Ovary (tissue), 9 donors: ENCODE data around the gene AMFR. TPM values are rescaled to one million over a fixed set of nuclear protein-coding genes. Genes with fewer than 3 reads are reported as not detected.

Source experiments
- DNase-seq, 5 donors: peaks; one replicate each; pipeline ENCODE4 v3.0.0-alpha.2; 2019 to 2020
- H3K27ac ChIP-seq, 2 donors: fragments of 200-600 bp; one replicate each; pipeline versions ENCODE4 v1.5.1 to v1.8.0; 2019 to 2022
- H3K27me3 ChIP-seq: fragments of 200-600 bp; one replicate; pipeline ENCODE4 v1.8.0; 2022
- H3K36me3 ChIP-seq: fragments of 200-600 bp; sonication (generic); one replicate; pipeline ENCODE4 v1.5.1; 2019
- H3K4me1 ChIP-seq: one replicate; pipeline ENCODE4 v1.8.1; 2013; ENCODE audit warnings: mild to moderate bottlenecking, moderate library complexity; ENCODE audit not compliant: insufficient read depth
- H3K4me3 ChIP-seq: fragments of 200-600 bp; sonication (generic); one replicate; pipeline ENCODE4 v1.5.1; 2017
- H3K9me3 ChIP-seq, 2 donors: fragments of 200-600 bp in 1 of 2; sonication (generic) in 1 of 2; one replicate each; pipeline versions ENCODE4 v1.5.1 to v1.8.1; 2013 to 2019; ENCODE audit warnings: mild to moderate bottlenecking in 1 of 2, moderate library complexity in 1 of 2
- CTCF ChIP-seq, 3 donors: fragments of 450-650 bp in 2 of 3; fragments of 200-600 bp in 1 of 3; IDR thresholded peaks; one replicate each; pipeline versions ENCODE4 v1.5.1 to v1.8.0; 2016 to 2022; ENCODE audit warnings: antibody characterized with exemption in 3 of 3, mild to moderate bottlenecking in 1 of 3
- EP300 ChIP-seq: sonication (generic); formaldehyde crosslinking; IDR thresholded peaks from one replicate; pipeline ENCODE4 v1.6.1; 2017; ENCODE audit warnings: antibody characterized with exemption
- POLR2A ChIP-seq: fragments of 450-650 bp; IDR thresholded peaks from one replicate; pipeline ENCODE4 v1.6.1; 2017; ENCODE audit warnings: antibody characterized with exemption, mild to moderate bottlenecking, moderate library complexity
- WGBS, 3 donors: extraction: QIAGEN DNeasy Blood & Tissue Kit in 1 of 3; methylation state at CpG; one replicate each; pipeline versions ENCODE4 v1.1.5 to v1.1.7; 2013 to 2017; 5-methylcytosine and 5-hydroxymethylcytosine counted together
- intact Hi-C, 4 donors: fragments of 100-400 bp; cut with DNase I; formaldehyde crosslinking; loops; one replicate each; pipeline versions ENCODE4 v1.11.0 to v1.15.1; 2022 to 2023
- polyA plus RNA-seq, 2 donors: library from polyadenylated mRNA; stranded (reverse); fragments of 200-250 nt in 1 of 2; fragments of 350-450 nt in 1 of 2; fragmentation: Illumina TruSeq in 1 of 2; extraction: RNeasy Lipid Tissue Mini Kit (QIAGEN cat#74804) in 1 of 2; gene quantifications; one replicate each; pipeline ENCODE4 v1.2.3, GENCODE V29; 2013 to 2014
- total RNA-seq, 7 donors: library from RNA; depleted of rRNA in 2 of 7; stranded (reverse); fragments of >200 nt in 2 of 7; fragmentation: NEBNext Ultra II Directional in 3 of 7; extraction: Animal tissue kit (Norgen Biotek cat#: 25700) in 3 of 7; gene quantifications; one replicate each; pipeline versions ENCODE4 v1.1.0 to v1.2.4, GENCODE V29; 2016 to 2023
- donor health status: DM: no; HTN: no; CAD: no; lungs with moderate emphysema.
- donor health status: DM: no; HTN: no; CAD: no.
- donor health status: Bipolar disorder and iron deficiency.
- donor health status: DM: yes; HTN: yes; CAD: no.
- donor health status: DM: no; HTN: no; CAD: no.
- donor health status: DM: yes; HTN: yes; CAD: no.

AMFR gene
- total and polyA plus RNA-seq, 9 donors: 94.1 to 130 (median 107) TPM

GRCh38 chr16:56339431-56340195, 85.7 kb downstream of the AMFR start:
- Histone ChIP-seq H3K27ac (no peak overlapping the region), H3K9me3 (no peaks in the 10 kb centered on the region), H3K4me3 (no peak overlapping the region), H3K4me1 (no peaks in the 10 kb centered on the region), H3K27me3 (no peaks in the 10 kb centered on the region), H3K36me3 (no peaks in the 10 kb centered on the region)
- 88 to 98% (median 88%) methylated on average over 16 to 17 of the region's 17 CpGs for WGBS, 3 donors
- no peak for TF ChIP-seq CTCF (IDR thresholded peaks at IDR 0.05)
- TF ChIP-seq POLR2A: no peak
- no peak for TF ChIP-seq EP300
- intact Hi-C loops: loop anchor here in 1 of 4 donors (10.0 kb wide), 1 partner anchor 355 kb away; no protein-coding TSS in a partner anchor
- no peak for DNase-seq

- intact Hi-C loops: no loop called here
- no peak for DNase-seq
- TF ChIP-seq POLR2A (no peak), EP300 (no peak), CTCF (IDR thresholded peaks at IDR 0.05) (no peak)
- no peaks in the 10 kb centered on the region for H3K27me3 ChIP-seq
- no peaks in the 10 kb centered on the region for H3K4me1 ChIP-seq
- no peaks in the 10 kb centered on the region for H3K36me3 ChIP-seq
- H3K27ac ChIP-seq: no peak overlapping the region
- WGBS, 3 donors: 77 to 88% (median 87%) methylated on average over 17 of the region's 17 CpGs
- no peak overlapping the region for H3K4me3 ChIP-seq
- no peaks in the 10 kb centered on the region for H3K9me3 ChIP-seq
Measured at GRCh38 chr16:56338566-56339318, 86.6 kb downstream of the AMFR start.

GRCh38 chr16:56337858-56338325, 87.5 kb downstream of the AMFR start:
- no peak for TF ChIP-seq CTCF (IDR thresholded peaks at IDR 0.05)
- no peak for TF ChIP-seq EP300
- TF ChIP-seq POLR2A: no peak
- WGBS, 3 donors: 88 to 91% (median 90%) methylated on average over 11 of the region's 11 CpGs
- DNase-seq: no peak
- Histone ChIP-seq H3K4me3 (no peak overlapping the region), H3K4me1 (no peaks in the 10 kb centered on the region), H3K27ac (no peak overlapping the region), H3K9me3 (no peaks in the 10 kb centered on the region), H3K36me3 (no peaks in the 10 kb centered on the region), H3K27me3 (no peaks in the 10 kb centered on the region)
- intact Hi-C loops: no loop called here

GRCh38 chr16:56337131-56337857, 88.1 kb downstream of the AMFR start:
- TF ChIP-seq CTCF (IDR thresholded peaks at IDR 0.05) (no peak), POLR2A (no peak), EP300 (no peak)
- 90 to 92% (median 91%) methylated on average over 11 of the region's 11 CpGs for WGBS, 3 donors
- intact Hi-C loops: no loop called here
- Histone ChIP-seq H3K4me3 (no peak overlapping the region), H3K27me3 (no peaks in the 10 kb centered on the region), H3K4me1 (no peaks in the 10 kb centered on the region), H3K36me3 (no peaks in the 10 kb centered on the region), H3K27ac (no peak overlapping the region), H3K9me3 (no peaks in the 10 kb centered on the region)
- DNase-seq: no peak
